Nephron progenitor cell (in vitro differentiated cells): Measurements from ENCODE around the gene MCCC1.

Experiments
- DNase-seq: peaks from one replicate; pipeline ENCODE4 v3.0.0; 2021
- H3K27ac Mint-ChIP-seq: 2 replicates; pipeline ENCODE4 v1.8.0; 2021; ENCODE audit warnings: mild to moderate bottlenecking, moderate library complexity, mixed read lengths
- H3K27me3 Mint-ChIP-seq: 2 replicates; pipeline ENCODE4 v1.8.0; 2021; ENCODE audit warnings: mild to moderate bottlenecking, low read depth, mixed read lengths; ENCODE audit not compliant: poor library complexity
- H3K36me3 Mint-ChIP-seq: 2 replicates; pipeline ENCODE4 v1.8.0; 2021; ENCODE audit warnings: low read depth, mixed read lengths
- H3K4me1 Mint-ChIP-seq: 2 replicates; pipeline ENCODE4 v1.8.0; 2021; ENCODE audit warnings: mixed read lengths
- H3K4me3 Mint-ChIP-seq: 2 replicates; pipeline ENCODE4 v1.8.0; 2021; ENCODE audit warnings: mild to moderate bottlenecking, moderate library complexity, mixed read lengths
- H3K9me3 Mint-ChIP-seq: 2 replicates; pipeline ENCODE4 v1.8.0; 2021; ENCODE audit warnings: mild to moderate bottlenecking, moderate library complexity, mixed read lengths
- CTCF ChIP-seq: fragments of 200-600 bp; sonication (generic); IDR thresholded peaks from 2 replicates; pipeline ENCODE4 v1.5.0; 2021; ENCODE audit warnings: antibody characterized with exemption

The MCCC1 gene

DNA sequence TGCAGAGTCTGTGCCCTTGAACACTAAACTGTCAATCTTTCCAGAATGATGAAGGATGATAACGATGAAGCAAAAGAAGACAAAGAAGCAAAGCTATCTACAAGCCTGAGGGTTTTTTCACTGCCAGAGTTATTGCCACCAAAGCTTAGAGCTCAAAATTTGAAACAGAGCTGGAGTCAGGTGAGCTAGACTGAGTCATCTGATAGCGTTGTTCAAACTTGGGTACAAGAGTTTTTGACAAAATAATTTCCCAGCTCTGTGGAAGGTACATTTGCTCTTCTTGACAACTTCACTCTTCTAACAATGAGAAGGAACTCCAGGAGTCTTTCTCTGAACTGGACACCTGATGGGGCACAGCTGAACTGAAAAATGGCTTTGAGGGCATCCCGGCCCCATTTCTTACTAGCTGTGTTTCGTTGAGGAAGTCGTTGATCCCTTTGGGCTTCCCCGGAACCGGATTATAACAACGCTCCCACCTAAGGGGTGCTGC lies 715 bp downstream of the MCCC1 start:
- TF ChIP-seq CTCF = no peak
- peaks cover 4% of the 10 kb centered on the region for H3K27me3 Mint-ChIP-seq
- peaks cover 32% of the 10 kb centered on the region for H3K36me3 Mint-ChIP-seq
- H3K4me3 Mint-ChIP-seq = peak overlapping the region; percentile 96
- no peak for DNase-seq
- peaks cover 6% of the 10 kb centered on the region for H3K9me3 Mint-ChIP-seq
- peak overlapping the region; percentile 94 for H3K27ac Mint-ChIP-seq
- H3K4me1 Mint-ChIP-seq = peaks cover 35% of the 10 kb centered on the region

DNA sequence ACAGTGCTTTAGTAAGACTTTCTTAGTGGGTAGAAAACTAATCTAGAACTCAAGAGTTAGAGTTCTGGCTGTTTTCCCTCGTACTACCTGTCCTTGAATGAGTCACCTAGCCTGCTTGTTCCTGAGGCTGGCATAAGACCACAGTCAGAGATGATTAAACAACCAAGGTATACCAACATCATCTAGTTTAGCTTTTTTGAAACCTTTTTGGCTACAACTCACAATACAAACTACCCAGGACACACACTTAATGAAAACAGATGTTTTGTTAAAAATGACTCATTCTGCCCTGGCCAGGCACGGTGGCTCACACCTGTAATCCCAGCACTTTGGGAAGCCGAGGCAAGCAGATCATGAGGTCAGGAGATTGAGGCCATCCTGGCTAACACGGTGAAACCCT lies 4.6 kb downstream of the MCCC1 start:
- no peaks in the 10 kb centered on the region for H3K27me3 Mint-ChIP-seq
- no peak overlapping the region for H3K4me3 Mint-ChIP-seq
- DNase-seq = no peak
- H3K27ac Mint-ChIP-seq = no peak overlapping the region
- H3K4me1 Mint-ChIP-seq = peaks cover 26% of the 10 kb centered on the region
- no peak for TF ChIP-seq CTCF
- peaks cover 56% of the 10 kb centered on the region for H3K36me3 Mint-ChIP-seq
- no peaks in the 10 kb centered on the region for H3K9me3 Mint-ChIP-seq

DNA sequence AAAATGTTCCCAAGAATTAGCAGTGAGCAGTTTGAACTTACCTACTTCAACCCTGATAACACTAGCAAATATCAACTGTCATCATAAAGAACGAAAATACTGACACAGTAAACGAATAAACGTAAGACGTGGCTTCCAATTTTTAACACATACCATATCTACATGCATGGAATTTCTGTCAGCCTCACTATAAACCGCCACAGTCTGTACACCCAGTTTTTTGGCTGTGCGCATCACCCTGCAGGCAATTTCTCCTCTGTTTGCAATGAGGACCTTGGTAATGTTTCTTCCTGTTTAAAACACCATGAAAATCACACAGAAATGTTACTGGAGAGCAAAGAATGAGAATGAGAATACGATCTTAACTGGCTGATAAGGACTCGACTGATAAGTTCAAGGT lies 7.0 kb downstream of the MCCC1 start:
- Mint-ChIP-seq H3K36me3 (peaks cover 66% of the 10 kb centered on the region), H3K9me3 (no peaks in the 10 kb centered on the region), H3K27ac (no peak overlapping the region), H3K4me1 (peaks cover 7% of the 10 kb centered on the region), H3K27me3 (no peaks in the 10 kb centered on the region), H3K4me3 (no peak overlapping the region)
- DNase-seq = no peak
- TF ChIP-seq CTCF = no peak

DNA sequence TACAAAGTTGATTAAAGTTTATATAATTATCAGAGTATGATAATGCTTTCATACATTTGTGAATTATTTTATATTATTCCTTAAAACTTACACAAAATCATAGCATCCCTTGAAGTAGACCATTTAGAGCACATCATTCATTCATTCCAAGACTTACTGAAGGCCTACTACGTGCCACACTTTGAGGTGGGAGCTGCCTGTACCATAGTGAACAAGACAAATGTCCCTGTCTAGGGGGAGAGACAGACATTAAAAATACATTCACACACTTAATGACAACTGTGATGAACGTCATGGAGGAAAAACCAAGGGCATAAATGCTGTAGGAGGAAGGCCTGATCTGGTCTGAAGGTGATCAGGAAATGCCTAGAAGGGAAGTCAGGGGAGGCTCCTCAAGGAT lies 12.1 kb downstream of the MCCC1 start:
- Mint-ChIP-seq H3K36me3 (peaks cover 74% of the 10 kb centered on the region), H3K27ac (no peak overlapping the region), H3K4me3 (no peak overlapping the region), H3K4me1 (no peaks in the 10 kb centered on the region), H3K27me3 (no peaks in the 10 kb centered on the region), H3K9me3 (no peaks in the 10 kb centered on the region)
- DNase-seq = no peak
- no peak for TF ChIP-seq CTCF

DNA sequence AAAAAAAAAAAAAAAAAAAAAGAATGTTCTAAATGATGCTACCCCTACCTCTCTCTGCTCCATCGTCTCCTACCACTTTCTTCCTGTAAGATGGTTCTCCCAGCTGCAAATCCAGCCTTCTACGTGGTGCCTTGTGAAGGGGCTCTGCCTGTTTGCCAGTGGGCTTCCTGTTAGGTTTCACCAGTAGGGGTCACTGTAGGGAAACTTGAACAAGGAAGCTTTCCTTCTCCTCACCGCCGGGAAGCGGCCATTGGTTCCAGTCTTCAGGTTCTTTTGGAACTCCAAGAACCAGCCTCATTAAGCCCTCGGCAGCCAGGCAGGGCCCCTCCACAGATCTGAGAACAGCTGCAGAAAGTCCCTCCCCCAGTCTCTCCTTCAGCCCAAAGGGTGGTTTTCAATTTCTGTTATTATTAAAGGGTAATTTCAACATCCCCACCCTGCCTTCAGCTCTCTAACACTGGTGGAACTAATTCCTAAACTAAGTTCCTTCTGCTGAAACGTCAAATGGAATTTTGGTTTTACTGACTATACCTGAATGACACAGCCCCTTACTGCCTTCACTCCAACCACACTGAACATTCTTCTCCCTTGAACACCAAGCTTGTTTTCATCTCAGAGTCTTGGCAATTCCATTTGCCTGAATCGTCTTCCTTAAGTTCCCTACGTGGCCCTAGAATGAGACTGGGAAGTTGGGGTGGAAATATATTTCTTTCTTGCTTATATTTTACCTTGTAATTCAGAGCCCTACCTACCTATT lies 13.5 kb downstream of the MCCC1 start:
- H3K9me3 Mint-ChIP-seq = peaks cover 6% of the 10 kb centered on the region
- H3K4me1 Mint-ChIP-seq = no peaks in the 10 kb centered on the region
- peak overlapping the region; percentile 4 for H3K27ac Mint-ChIP-seq
- H3K4me3 Mint-ChIP-seq = no peak overlapping the region
- peak; percentile 31 for DNase-seq
- H3K36me3 Mint-ChIP-seq = peaks cover 81% of the 10 kb centered on the region
- H3K27me3 Mint-ChIP-seq = no peaks in the 10 kb centered on the region
- TF ChIP-seq CTCF = peak; percentile 52

DNA sequence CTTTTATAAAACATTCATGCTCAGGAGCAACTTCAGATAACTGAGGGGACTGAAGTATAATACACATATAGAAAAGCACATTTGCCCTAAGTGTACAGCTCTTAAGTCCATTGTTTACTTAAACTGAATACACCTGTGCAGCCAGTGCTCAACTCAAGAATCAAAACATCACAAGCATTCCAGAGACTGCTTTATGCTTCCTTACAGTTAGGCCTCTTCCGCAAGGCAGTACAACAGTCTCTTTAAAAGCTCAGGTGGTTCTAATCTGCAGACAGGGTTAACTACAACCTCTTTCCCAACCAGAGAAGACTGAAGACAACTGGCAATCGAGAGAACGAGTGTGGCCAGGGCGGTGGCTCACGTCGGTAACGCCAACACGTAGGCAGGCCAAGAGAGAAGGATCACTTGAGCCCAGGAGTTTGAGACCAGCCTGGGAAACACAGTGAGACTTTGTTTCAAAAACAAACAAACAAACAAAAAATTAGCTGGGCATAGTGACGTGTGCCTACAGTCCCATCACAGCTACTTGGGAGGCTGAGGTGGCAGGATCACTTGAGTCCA lies 16.9 kb downstream of the MCCC1 start:
- H3K4me3 Mint-ChIP-seq = no peak overlapping the region
- peaks cover 40% of the 10 kb centered on the region for H3K9me3 Mint-ChIP-seq
- TF ChIP-seq CTCF = no peak
- H3K27me3 Mint-ChIP-seq = no peaks in the 10 kb centered on the region
- H3K4me1 Mint-ChIP-seq = no peaks in the 10 kb centered on the region
- peaks cover 90% of the 10 kb centered on the region for H3K36me3 Mint-ChIP-seq
- no peak for DNase-seq
- no peak overlapping the region for H3K27ac Mint-ChIP-seq
